Prostate gland (tissue), 2 donors: ENCODE measurements around the gene DST. TPM values are rescaled to one million over a fixed set of nuclear protein-coding genes. Genes with fewer than 3 reads are reported as not detected.

Experiments
- DNase-seq: peaks from one replicate; pipeline ENCODE4 v3.0.0-alpha.2; 2019; ENCODE audit warnings: low spot score
- H3K27ac ChIP-seq, 2 donors: fragments of 200-600 bp; sonication (generic); 2 replicates each; pipeline ENCODE4 v1.5.1; 2017 to 2019
- H3K27me3 ChIP-seq: fragments of 200-600 bp; sonication (generic); replicated peaks from 2 replicates; pipeline ENCODE4 v1.5.1; 2019; ENCODE audit not compliant: insufficient read depth
- H3K36me3 ChIP-seq, 2 donors: fragments of 200-600 bp; sonication (generic); 1 replicate in 1 of 2; 2 replicates in 1 of 2; pipeline versions ENCODE4 v1.5.1 to v1.8.1; 2017 to 2019
- H3K4me1 ChIP-seq: fragments of 200-600 bp; sonication (generic); replicated peaks from 2 replicates; pipeline ENCODE4 v1.5.1; 2019
- H3K4me3 ChIP-seq, 2 donors: fragments of 200-600 bp; sonication (generic); 2 replicates each; pipeline ENCODE4 v1.5.1; 2017 to 2019
- H3K9me3 ChIP-seq: fragments of 200-600 bp; sonication (generic); 2 replicates; pipeline ENCODE4 v1.5.1; 2017
- CTCF ChIP-seq, 4 experiments: fragments of 200-600 bp in 2 of 4; fragments of 450-650 bp in 2 of 4; sonication (generic) in 2 of 4; IDR thresholded peaks; 1 replicate in 3 of 4; 2 replicates in 1 of 4; pipeline ENCODE4 v1.5.1; 2016 to 2019; ENCODE audit warnings: antibody characterized with exemption in 4 of 4, mild to moderate bottlenecking in 2 of 4, moderate library complexity in 2 of 4
- POLR2A ChIP-seq: fragments of 450-650 bp; IDR thresholded peaks from one replicate; pipeline ENCODE4 v1.6.1; 2016; ENCODE audit warnings: antibody characterized with exemption, mild to moderate bottlenecking
- POLR2AphosphoS5 ChIP-seq: sonication (generic); formaldehyde crosslinking; IDR thresholded peaks from one replicate; pipeline ENCODE4 v1.6.1; 2017; ENCODE audit warnings: antibody characterized with exemption
- WGBS: methylation state at CpG from one replicate; pipeline ENCODE4 v1.1.5; 2018; 5-methylcytosine and 5-hydroxymethylcytosine counted together
- intact Hi-C: fragments of 100-400 bp; cut with DNase I; formaldehyde crosslinking; loops from one replicate; pipeline ENCODE4 v1.14.2; 2022
- total RNA-seq, 2 donors: library from RNA; depleted of rRNA; stranded (reverse); fragments of >200 nt; gene quantifications; one replicate each; pipeline ENCODE4 v1.1.0, GENCODE V29; 2016

The DST gene
- total RNA-seq, 2 donors from 2014 or later, result 131 to 242 TPM

- no peaks in the 10 kb centered on the region for H3K36me3 ChIP-seq
- no peaks in the 10 kb centered on the region for H3K4me1 ChIP-seq
Measured at GRCh38 chr6:56518995-56519767, 123.5 kb downstream of the DST start.

GRCh38 chr6:56517155-56517745 lies 125.4 kb downstream of the DST start:
- TF ChIP-seq CTCF (IDR thresholded peaks at IDR 0.05), result no peak
- no peak for TF ChIP-seq POLR2AphosphoS5
- no peak for TF ChIP-seq POLR2A
- Histone ChIP-seq H3K4me3 (no peak overlapping the region), H3K4me1 (no peaks in the 10 kb centered on the region), H3K27me3 (no peaks in the 10 kb centered on the region), H3K36me3 (no peaks in the 10 kb centered on the region), H3K27ac (peak overlapping the region in 1 of 2 donors; percentile 0), H3K9me3 (no peaks in the 10 kb centered on the region)
- intact Hi-C loops, result no loop called here
- DNase-seq, result no peak
- WGBS, result 40% methylated on average over 5 of the region's 5 CpGs

More at GRCh38 chr6:56518995-56519767, 123.5 kb downstream of the DST start:
- TF ChIP-seq POLR2AphosphoS5, result no peak
- WGBS, result 76% methylated on average over 5 of the region's 5 CpGs
- Histone ChIP-seq H3K9me3 (no peaks in the 10 kb centered on the region), H3K27ac (no peak overlapping the region), H3K27me3 (no peaks in the 10 kb centered on the region), H3K4me3 (no peak overlapping the region)
- no peak for DNase-seq
- intact Hi-C loops, result no loop called here

DNA sequence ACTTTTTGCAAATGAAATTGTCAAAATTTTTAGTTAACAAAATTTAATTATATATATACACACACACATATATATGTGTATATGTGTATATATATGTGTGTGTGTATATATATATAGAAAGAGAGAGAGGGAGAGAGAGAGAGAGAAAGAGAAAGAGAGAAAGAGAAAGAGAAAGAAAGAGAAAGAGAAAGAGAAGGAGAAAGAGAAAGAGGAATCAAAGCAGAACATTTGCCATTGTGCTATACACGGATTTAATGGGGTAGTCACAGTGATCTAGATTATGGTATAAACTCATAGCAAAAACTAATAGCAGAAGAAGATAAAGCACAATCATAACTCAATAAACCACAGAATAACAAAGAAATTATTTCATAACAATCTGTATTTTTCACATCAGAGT lies 126.7 kb downstream of the DST start:
- no peak for TF ChIP-seq CTCF (IDR thresholded peaks at IDR 0.05)
- TF ChIP-seq POLR2AphosphoS5, result no peak
- TF ChIP-seq POLR2A, result no peak
- Histone ChIP-seq H3K4me1 (no peaks in the 10 kb centered on the region), H3K27me3 (no peaks in the 10 kb centered on the region), H3K4me3 (no peak overlapping the region), H3K27ac (no peak overlapping the region), H3K36me3 (no peaks in the 10 kb centered on the region), H3K9me3 (no peaks in the 10 kb centered on the region)
- WGBS, result 37% methylated on average over 1 of the region's 1 CpG
- DNase-seq, result no peak
- intact Hi-C loops, result no loop called here

DNA sequence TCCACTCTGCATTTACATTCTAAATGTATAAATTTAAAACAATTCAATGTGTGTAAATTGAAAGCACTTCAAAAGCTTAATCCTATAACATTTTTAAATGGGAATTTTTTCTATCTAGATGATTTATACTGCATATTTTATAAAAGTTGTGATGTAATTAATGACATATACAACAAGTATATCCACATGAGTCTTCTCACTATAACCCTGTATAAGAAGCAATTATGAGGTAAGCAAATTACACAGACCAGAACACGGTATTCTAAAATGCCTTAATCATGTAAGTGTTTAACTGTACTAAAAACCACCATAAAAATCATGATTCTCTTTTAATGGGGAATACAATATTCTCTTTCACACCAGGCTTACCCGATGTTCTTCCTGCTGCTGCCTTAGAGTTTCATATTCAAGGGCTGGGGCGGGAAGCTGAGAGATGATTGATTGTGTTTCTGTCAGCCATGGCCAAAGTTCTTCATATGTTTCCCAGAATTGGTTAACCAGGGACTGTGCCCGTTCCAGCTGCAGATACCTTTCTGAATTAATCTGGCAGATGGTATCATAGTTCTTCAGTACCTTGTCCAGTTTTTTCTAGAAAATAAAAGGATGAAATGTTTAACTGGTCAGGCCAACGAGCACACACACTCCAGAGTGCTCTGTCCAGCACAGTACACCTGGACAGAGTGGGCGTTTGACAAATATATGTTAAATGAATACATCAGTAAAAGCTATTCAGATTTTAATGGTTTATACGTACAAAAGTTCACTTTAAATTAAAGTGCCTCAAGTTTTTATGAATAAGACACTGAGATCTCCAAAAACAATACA lies 127.4 kb downstream of the DST start:
- WGBS, result 26% methylated on average over 7 of the region's 7 CpGs
- no peaks in the 10 kb centered on the region for H3K9me3 ChIP-seq
- H3K4me3 ChIP-seq, result no peak overlapping the region
- peak overlapping the region in 1 of 2 donors; percentile 48 for H3K27ac ChIP-seq
- no peaks in the 10 kb centered on the region for H3K27me3 ChIP-seq
- no peaks in the 10 kb centered on the region for H3K36me3 ChIP-seq
- no peaks in the 10 kb centered on the region for H3K4me1 ChIP-seq
- DNase-seq, result no peak
- intact Hi-C loops, result no loop called here
- TF ChIP-seq CTCF (IDR thresholded peaks at IDR 0.05) (no peak), POLR2A (no peak), POLR2AphosphoS5 (no peak)

DNA sequence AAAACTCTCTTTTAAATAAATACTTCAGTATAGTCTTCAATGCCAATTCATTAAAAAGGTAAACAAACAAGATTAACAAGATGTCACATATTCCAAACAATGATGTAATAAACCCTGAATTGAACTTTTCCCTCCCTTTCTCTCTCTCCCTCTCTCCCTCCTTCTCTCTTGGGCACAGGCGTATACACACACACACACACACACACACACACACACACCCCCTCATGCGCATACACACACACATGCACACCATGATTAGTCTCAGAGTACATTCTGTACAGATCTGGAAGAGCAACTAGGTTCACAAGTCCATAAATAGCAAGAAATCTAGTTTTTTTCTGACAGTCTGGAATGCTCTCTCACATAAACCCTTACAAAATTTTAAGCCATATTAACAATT lies 128.3 kb downstream of the DST start:
- Histone ChIP-seq H3K36me3 (no peaks in the 10 kb centered on the region), H3K4me3 (no peak overlapping the region), H3K27ac (peak overlapping the region in 1 of 2 donors; percentile 48), H3K27me3 (no peaks in the 10 kb centered on the region), H3K4me1 (no peaks in the 10 kb centered on the region), H3K9me3 (no peaks in the 10 kb centered on the region)
- intact Hi-C loops, result no loop called here
- TF ChIP-seq POLR2AphosphoS5 (peak; percentile 51), CTCF (IDR thresholded peaks at IDR 0.05) (no peak), POLR2A (no peak)
- DNase-seq, result no peak
- WGBS, result 0% methylated on average over 2 of the region's 2 CpGs
